ENCODE results near the gene SGTA.
"Not testable (repeated sequence)": the region's sequence is repeated elsewhere in the genome, so short reads cannot be mapped to it uniquely, and the experiment has no call there.

Gene SGTA

GRCh38 chr19:2793126-2793525 lies 10.1 kb upstream of the SGTA start:
- no peak for DNase-seq (ENCODE audit: low read depth, low spot score)
- H3K4me3 ChIP-seq (ENCODE audit: low read depth, low read length), result no peak overlapping the region

DNA sequence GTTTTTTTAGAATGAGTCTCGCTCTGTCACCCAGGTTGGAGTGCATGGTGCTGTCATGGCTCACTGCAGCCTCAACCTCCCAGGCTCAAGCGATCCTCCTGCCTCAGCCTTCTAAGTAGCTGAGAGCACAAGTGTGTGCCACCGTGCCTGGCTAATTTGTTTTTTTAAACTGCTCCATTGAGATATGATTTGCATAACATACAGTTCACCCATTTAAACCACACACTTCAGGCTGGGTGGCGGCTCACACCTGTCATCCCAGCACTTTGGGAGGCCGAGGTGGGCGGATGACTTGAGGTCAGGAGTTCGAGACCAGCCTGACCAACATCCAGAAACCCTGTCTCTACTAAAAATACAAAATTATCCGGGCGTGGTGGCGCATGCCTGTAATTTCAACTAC lies 9.6 kb upstream of the SGTA start:
- DNase-seq (ENCODE audit: low read depth, low spot score); H3K4me3 ChIP-seq (ENCODE audit: low read depth, low read length); in situ Hi-C loops (cut with HindIII; ENCODE audit: low sequenced_read_pairs): not testable (repeated sequence)

More at GRCh38 chr19:2793126-2793525, 10.1 kb upstream of the SGTA start:
- no peak for TF ChIP-seq CTCF (IDR thresholded peaks at IDR 0.05; ENCODE audit: low read depth, low read length)
- in situ Hi-C loops (cut with HindIII; ENCODE audit: low sequenced_read_pairs), result no loop called here

- in situ Hi-C loops (cut with HindIII; ENCODE audit: low sequenced_read_pairs), result no loop called here
- no peak for TF ChIP-seq CTCF (IDR thresholded peaks at IDR 0.05; ENCODE audit: low read depth, low read length)
These were observed 8.8 kb upstream of the SGTA start for GRCh38 chr19:2791876-2792275.

DNA sequence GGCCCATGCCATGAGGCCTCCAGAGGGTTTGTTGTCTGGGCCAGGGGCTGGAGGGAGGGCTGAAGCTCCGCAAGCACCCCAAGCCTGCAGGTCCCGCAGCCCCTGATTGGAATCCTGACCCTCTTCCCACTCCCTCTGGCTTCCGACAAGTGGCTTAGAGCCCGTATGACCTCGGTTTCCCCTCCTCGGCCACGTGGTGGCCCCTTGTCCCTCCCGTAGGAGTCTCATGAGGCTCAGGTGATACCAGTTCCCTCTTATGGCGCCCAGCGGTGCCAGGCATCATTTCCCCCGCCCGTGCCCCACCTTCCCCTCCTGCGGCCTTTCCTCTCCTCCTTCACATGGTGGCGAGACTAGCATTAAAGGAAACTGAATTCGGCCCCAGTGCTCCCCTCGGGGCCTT lies 8.4 kb upstream of the SGTA start:
- H3K4me3 ChIP-seq (ENCODE audit: low read depth, low read length), result no peak overlapping the region
- DNase-seq (ENCODE audit: low read depth, low spot score), result no peak
- in situ Hi-C loops (cut with HindIII; ENCODE audit: low sequenced_read_pairs), result no loop called here
- TF ChIP-seq CTCF (IDR thresholded peaks at IDR 0.05; ENCODE audit: low read depth, low read length), result no peak

More at GRCh38 chr19:2791876-2792275, 8.8 kb upstream of the SGTA start:
- H3K4me3 ChIP-seq (ENCODE audit: low read depth, low read length), result no peak overlapping the region
- no peak for DNase-seq (ENCODE audit: low read depth, low spot score)

DNA sequence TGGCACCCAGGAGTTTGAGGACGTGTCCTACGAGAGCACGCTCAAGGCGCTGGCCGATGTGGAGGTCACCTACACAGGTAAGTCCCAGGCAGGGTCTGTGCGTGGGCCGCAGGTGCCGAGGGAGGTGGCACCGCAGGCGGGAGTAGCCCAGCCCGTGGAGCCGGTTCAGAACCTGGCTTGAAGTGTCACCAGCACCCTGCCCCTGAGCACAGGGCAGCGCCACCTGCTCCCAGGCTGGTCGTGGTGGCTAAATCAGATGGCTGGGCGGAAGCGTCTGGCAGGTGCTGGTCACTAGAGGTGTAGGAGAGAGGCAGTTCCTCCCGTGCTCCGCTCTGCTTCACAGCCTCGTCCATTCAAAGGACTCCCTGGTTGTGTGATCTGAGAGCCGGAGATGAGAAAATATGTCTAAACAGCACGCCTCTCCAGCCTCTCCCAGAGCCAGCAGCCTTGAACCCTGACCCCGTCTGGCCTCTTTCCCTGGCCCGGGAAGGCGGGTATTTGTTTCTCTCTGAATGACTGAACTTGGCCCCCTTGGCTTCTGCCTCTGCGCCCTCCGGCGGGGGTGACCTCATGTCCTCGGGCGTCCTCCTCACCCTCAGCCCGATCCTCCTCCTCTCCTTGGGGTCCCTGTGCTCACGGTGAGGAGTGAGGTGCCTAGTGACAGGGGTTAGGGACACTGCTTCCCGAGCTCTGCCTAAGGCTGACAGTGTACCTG lies 7.6 kb upstream of the SGTA start:
- no peak for DNase-seq (ENCODE audit: low read depth, low spot score)
- no peak for TF ChIP-seq CTCF (IDR thresholded peaks at IDR 0.05; ENCODE audit: low read depth, low read length)
- in situ Hi-C loops (cut with HindIII; ENCODE audit: low sequenced_read_pairs), result no loop called here
- no peak overlapping the region for H3K4me3 ChIP-seq (ENCODE audit: low read depth, low read length)

- no peak for TF ChIP-seq CTCF (IDR thresholded peaks at IDR 0.05; ENCODE audit: low read depth, low read length)
- no peak overlapping the region for H3K4me3 ChIP-seq (ENCODE audit: low read depth, low read length)
- DNase-seq (ENCODE audit: low read depth, low spot score), result no peak
- in situ Hi-C loops (cut with HindIII; ENCODE audit: low sequenced_read_pairs), result no loop called here
These were observed 7.1 kb upstream of the SGTA start for GRCh38 chr19:2790194-2790556.

GRCh38 chr19:2788237-2788636 lies 5.2 kb upstream of the SGTA start:
- DNase-seq (ENCODE audit: low read depth, low spot score), result no peak
- no peak for TF ChIP-seq CTCF (IDR thresholded peaks at IDR 0.05; ENCODE audit: low read depth, low read length)
- no peak overlapping the region for H3K4me3 ChIP-seq (ENCODE audit: low read depth, low read length)
- in situ Hi-C loops (cut with HindIII; ENCODE audit: low sequenced_read_pairs), result no loop called here

Data from astrocyte of the spinal cord (primary cell).